Activated CD4-positive, alpha-beta T cell treated with anti-CD3 and anti-CD28 coated beads, Interleukin-2, amount 10 ng/mL, durations not matched to agents 24 days and 14 days (primary cell): ENCODE measurements around the gene FAM98C. TPM values are rescaled to one million over a fixed set of nuclear protein-coding genes. Genes with fewer than 3 reads are reported as not detected.

Source experiments
- DNase-seq: peaks from one replicate; pipeline ENCODE4 v3.0.0; 2022
- H3K27ac Mint-ChIP-seq: one replicate; pipeline ENCODE4 v1.8.0; 2022; ENCODE audit warnings: mild to moderate bottlenecking, mixed read lengths
- H3K27me3 Mint-ChIP-seq: one replicate; pipeline ENCODE4 v1.8.0; 2022; ENCODE audit warnings: mixed read lengths
- H3K36me3 Mint-ChIP-seq: one replicate; pipeline ENCODE4 v1.8.0; 2022; ENCODE audit warnings: low read depth, mild to moderate bottlenecking, mixed read lengths
- H3K4me1 Mint-ChIP-seq: one replicate; pipeline ENCODE4 v1.8.0; 2021; ENCODE audit warnings: mixed read lengths
- H3K4me3 Mint-ChIP-seq: one replicate; pipeline ENCODE4 v1.8.0; 2022; ENCODE audit warnings: mild to moderate bottlenecking, moderate library complexity, mixed read lengths
- H3K9me3 Mint-ChIP-seq: one replicate; pipeline ENCODE4 v1.8.0; 2021; ENCODE audit warnings: mixed read lengths
- intact Hi-C: fragments of 100-400 bp; cut with micrococcal nuclease; formaldehyde crosslinking; loops from one replicate; pipeline ENCODE4 v1.15.1; 2023
- total RNA-seq: library from RNA; stranded (reverse); gene quantifications from 2 replicates; pipeline ENCODE4 v1.2.3, GENCODE V29; 2022

Gene FAM98C
- total RNA-seq, 1 donor from 2014 or later: 30.4 TPM

GRCh38 chr19:38433268-38433733 lies 30.4 kb downstream of the FAM98C start, which contains the start of gene RYR1:
TSS of gene RYR1 (plus strand) at chr19:38433691. CDS start at chr19:38433830, 139 bp downstream.
- Mint-ChIP-seq H3K27ac (peak within 1 kb of the TSS; percentile 74), H3K4me1 (peaks cover 21% of the 10 kb centered on the region), H3K27me3 (peaks cover 15% of the 10 kb centered on the region), H3K9me3 (no peaks in the 10 kb centered on the region), H3K36me3 (no peaks in the 10 kb centered on the region), H3K4me3 (peak within 1 kb of the TSS; percentile 53)
- intact Hi-C loops: no loop called here
- peak; percentile 87 for DNase-seq

GRCh38 chr19:38434549-38435051 lies 31.7 kb downstream of the FAM98C start:
- peaks cover 13% of the 10 kb centered on the region for H3K4me1 Mint-ChIP-seq
- DNase-seq: no peak
- intact Hi-C loops: no loop called here
- H3K27ac Mint-ChIP-seq: peak overlapping the region; percentile 74
- peaks cover 15% of the 10 kb centered on the region for H3K27me3 Mint-ChIP-seq
- H3K4me3 Mint-ChIP-seq: peak overlapping the region; percentile 53
- H3K9me3 Mint-ChIP-seq: no peaks in the 10 kb centered on the region
- H3K36me3 Mint-ChIP-seq: no peaks in the 10 kb centered on the region

- Mint-ChIP-seq H3K4me1 (peaks cover 12% of the 10 kb centered on the region), H3K9me3 (no peaks in the 10 kb centered on the region), H3K27ac (no peak overlapping the region), H3K4me3 (no peak overlapping the region), H3K27me3 (peaks cover 13% of the 10 kb centered on the region), H3K36me3 (no peaks in the 10 kb centered on the region)
- no peak for DNase-seq
- intact Hi-C loops: no loop called here
Measured at GRCh38 chr19:38437295-38437694, 34.4 kb downstream of the FAM98C start.

GRCh38 chr19:38437917-38438316 lies 35.0 kb downstream of the FAM98C start:
- peaks cover 12% of the 10 kb centered on the region for H3K4me1 Mint-ChIP-seq
- DNase-seq: no peak
- intact Hi-C loops: no loop called here
- no peak overlapping the region for H3K4me3 Mint-ChIP-seq
- H3K9me3 Mint-ChIP-seq: no peaks in the 10 kb centered on the region
- H3K36me3 Mint-ChIP-seq: no peaks in the 10 kb centered on the region
- no peak overlapping the region for H3K27ac Mint-ChIP-seq
- peaks cover 13% of the 10 kb centered on the region for H3K27me3 Mint-ChIP-seq

GRCh38 chr19:38440592-38440991 lies 37.7 kb downstream of the FAM98C start:
- DNase-seq: no peak
- no peak overlapping the region for H3K4me3 Mint-ChIP-seq
- intact Hi-C loops: no loop called here
- H3K36me3 Mint-ChIP-seq: no peaks in the 10 kb centered on the region
- H3K4me1 Mint-ChIP-seq: peaks cover 3% of the 10 kb centered on the region
- H3K27me3 Mint-ChIP-seq: peaks cover 3% of the 10 kb centered on the region
- H3K27ac Mint-ChIP-seq: no peak overlapping the region
- H3K9me3 Mint-ChIP-seq: no peaks in the 10 kb centered on the region

- intact Hi-C loops: no loop called here
- H3K27ac Mint-ChIP-seq: no peak overlapping the region
- peaks cover 3% of the 10 kb centered on the region for H3K27me3 Mint-ChIP-seq
- no peak overlapping the region for H3K4me3 Mint-ChIP-seq
- no peaks in the 10 kb centered on the region for H3K9me3 Mint-ChIP-seq
- DNase-seq: no peak
- no peaks in the 10 kb centered on the region for H3K36me3 Mint-ChIP-seq
- peaks cover 5% of the 10 kb centered on the region for H3K4me1 Mint-ChIP-seq
Measured at GRCh38 chr19:38441657-38442348, 38.9 kb downstream of the FAM98C start.

- no peak for DNase-seq
- Mint-ChIP-seq H3K4me3 (no peak overlapping the region), H3K4me1 (peaks cover 5% of the 10 kb centered on the region), H3K36me3 (no peaks in the 10 kb centered on the region), H3K27ac (no peak overlapping the region), H3K9me3 (no peaks in the 10 kb centered on the region), H3K27me3 (peaks cover 3% of the 10 kb centered on the region)
- intact Hi-C loops: no loop called here
Measured at GRCh38 chr19:38442736-38443135, 39.8 kb downstream of the FAM98C start.

- Mint-ChIP-seq H3K4me1 (peaks cover 5% of the 10 kb centered on the region), H3K9me3 (no peaks in the 10 kb centered on the region), H3K27me3 (no peaks in the 10 kb centered on the region), H3K4me3 (no peak overlapping the region), H3K36me3 (no peaks in the 10 kb centered on the region), H3K27ac (no peak overlapping the region)
- DNase-seq: no peak
- intact Hi-C loops: no loop called here
Measured at GRCh38 chr19:38443458-38443999, 40.6 kb downstream of the FAM98C start.

- peaks cover 5% of the 10 kb centered on the region for H3K4me1 Mint-ChIP-seq
- H3K36me3 Mint-ChIP-seq: no peaks in the 10 kb centered on the region
- intact Hi-C loops: no loop called here
- H3K27me3 Mint-ChIP-seq: no peaks in the 10 kb centered on the region
- no peaks in the 10 kb centered on the region for H3K9me3 Mint-ChIP-seq
- H3K27ac Mint-ChIP-seq: no peak overlapping the region
- DNase-seq: no peak
- H3K4me3 Mint-ChIP-seq: no peak overlapping the region
Measured at GRCh38 chr19:38444026-38444425, 41.1 kb downstream of the FAM98C start.

GRCh38 chr19:38445362-38445761 lies 42.5 kb downstream of the FAM98C start:
- intact Hi-C loops: no loop called here
- peaks cover 3% of the 10 kb centered on the region for H3K27me3 Mint-ChIP-seq
- H3K4me3 Mint-ChIP-seq: no peak overlapping the region
- no peak overlapping the region for H3K27ac Mint-ChIP-seq
- H3K9me3 Mint-ChIP-seq: no peaks in the 10 kb centered on the region
- no peak for DNase-seq
- H3K4me1 Mint-ChIP-seq: peaks cover 5% of the 10 kb centered on the region
- H3K36me3 Mint-ChIP-seq: no peaks in the 10 kb centered on the region

GRCh38 chr19:38448225-38448624 lies 45.3 kb downstream of the FAM98C start:
- H3K36me3 Mint-ChIP-seq: no peaks in the 10 kb centered on the region
- peaks cover 3% of the 10 kb centered on the region for H3K27me3 Mint-ChIP-seq
- no peaks in the 10 kb centered on the region for H3K9me3 Mint-ChIP-seq
- DNase-seq: no peak
- H3K27ac Mint-ChIP-seq: no peak overlapping the region
- no peak overlapping the region for H3K4me3 Mint-ChIP-seq
- intact Hi-C loops: no loop called here
- H3K4me1 Mint-ChIP-seq: peaks cover 2% of the 10 kb centered on the region

- peaks cover 5% of the 10 kb centered on the region for H3K9me3 Mint-ChIP-seq
- intact Hi-C loops: no loop called here
- H3K4me1 Mint-ChIP-seq: peaks cover 7% of the 10 kb centered on the region
- DNase-seq: no peak
- no peak overlapping the region for H3K4me3 Mint-ChIP-seq
- no peak overlapping the region for H3K27ac Mint-ChIP-seq
- H3K27me3 Mint-ChIP-seq: peaks cover 3% of the 10 kb centered on the region
- no peaks in the 10 kb centered on the region for H3K36me3 Mint-ChIP-seq
Measured at GRCh38 chr19:38449518-38449917, 46.6 kb downstream of the FAM98C start.

GRCh38 chr19:38451036-38451435 lies 48.1 kb downstream of the FAM98C start:
- Mint-ChIP-seq H3K27ac (no peak overlapping the region), H3K9me3 (peaks cover 5% of the 10 kb centered on the region), H3K36me3 (no peaks in the 10 kb centered on the region), H3K27me3 (peaks cover 3% of the 10 kb centered on the region), H3K4me3 (no peak overlapping the region), H3K4me1 (peaks cover 5% of the 10 kb centered on the region)
- intact Hi-C loops: no loop called here
- DNase-seq: no peak

GRCh38 chr19:38451629-38452028 lies 48.7 kb downstream of the FAM98C start:
- peaks cover 5% of the 10 kb centered on the region for H3K4me1 Mint-ChIP-seq
- H3K27ac Mint-ChIP-seq: no peak overlapping the region
- H3K4me3 Mint-ChIP-seq: no peak overlapping the region
- intact Hi-C loops: no loop called here
- H3K27me3 Mint-ChIP-seq: peaks cover 3% of the 10 kb centered on the region
- DNase-seq: no peak
- H3K9me3 Mint-ChIP-seq: peaks cover 5% of the 10 kb centered on the region
- H3K36me3 Mint-ChIP-seq: no peaks in the 10 kb centered on the region
